DMS114 treated with DMSO at 0.1 percent for 48 hours (cell line): ENCODE data around the gene ERC2.

Experiments
- DNase-seq: peaks from one replicate; lab custom pipeline; 2025; ENCODE audit not compliant: unreplicated experiment; lab: John Stamatoyannopoulos, UW

ERC2 gene

DNA sequence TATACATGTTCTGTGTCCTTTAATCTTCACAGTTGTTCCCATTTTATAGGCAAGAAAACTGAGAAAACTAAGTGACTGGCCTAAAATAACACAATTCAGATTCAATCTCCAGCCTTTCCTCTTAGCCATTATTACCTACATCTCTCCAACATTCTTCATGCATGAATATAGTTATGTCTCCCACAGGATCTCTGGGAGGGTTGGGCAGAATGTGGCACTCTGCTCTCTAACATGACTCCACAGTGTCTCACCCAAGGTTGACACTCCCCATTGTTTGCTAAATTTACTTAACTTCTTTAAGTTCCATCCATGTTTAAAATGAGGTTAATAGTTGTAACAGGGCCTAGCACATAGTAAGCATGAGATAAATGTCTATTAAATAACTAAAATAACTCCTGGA, 276.3 kb downstream of the ERC2 start:
- no peak for DNase-seq

DNA sequence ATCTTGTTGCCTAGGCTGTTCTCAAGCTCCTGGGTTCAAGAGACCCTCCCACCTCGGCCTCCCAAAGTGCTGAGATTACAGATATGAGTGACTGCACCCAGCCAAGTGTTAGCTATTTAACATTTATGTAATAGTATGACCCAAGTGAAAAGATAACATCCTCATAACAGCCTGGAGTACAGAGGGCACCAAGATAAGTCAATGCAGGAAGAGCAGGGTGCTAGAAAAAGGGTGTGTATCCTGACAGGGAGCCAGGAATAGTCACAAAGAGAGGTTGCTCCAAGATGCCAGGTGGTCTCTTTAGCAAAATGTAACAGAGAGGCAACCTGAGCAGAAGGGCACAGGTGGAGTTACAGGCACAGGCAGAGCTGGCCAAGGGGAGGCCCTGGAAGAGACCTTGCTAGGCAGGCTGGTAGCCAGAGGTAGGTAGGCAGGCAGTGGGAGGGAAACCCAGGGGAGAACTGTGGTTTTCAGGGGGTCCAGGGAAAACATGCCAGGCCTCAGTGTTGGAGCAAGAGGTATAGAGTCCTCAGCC, 277.4 kb downstream of the ERC2 start:
- no peak for DNase-seq

DNA sequence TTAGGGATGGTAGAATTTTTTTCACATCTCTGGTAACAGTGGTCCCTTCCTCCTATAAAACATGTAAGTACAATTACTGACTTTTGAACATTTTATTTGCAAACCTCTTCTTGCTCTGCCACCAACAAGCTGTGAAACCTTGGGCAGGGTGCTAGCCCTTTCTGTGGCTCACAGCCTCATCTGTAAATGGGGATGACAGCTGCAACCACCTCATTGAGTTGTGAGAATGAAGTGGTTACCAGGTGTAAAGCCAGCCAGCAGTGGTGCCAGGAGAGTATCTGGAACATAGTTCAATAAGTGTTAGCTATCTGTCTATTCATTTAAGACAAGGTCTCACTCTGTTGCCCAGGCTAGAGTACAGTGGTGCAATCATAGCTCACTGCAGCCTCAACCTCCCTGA, 278.1 kb downstream of the ERC2 start:
- no peak for DNase-seq

DNA sequence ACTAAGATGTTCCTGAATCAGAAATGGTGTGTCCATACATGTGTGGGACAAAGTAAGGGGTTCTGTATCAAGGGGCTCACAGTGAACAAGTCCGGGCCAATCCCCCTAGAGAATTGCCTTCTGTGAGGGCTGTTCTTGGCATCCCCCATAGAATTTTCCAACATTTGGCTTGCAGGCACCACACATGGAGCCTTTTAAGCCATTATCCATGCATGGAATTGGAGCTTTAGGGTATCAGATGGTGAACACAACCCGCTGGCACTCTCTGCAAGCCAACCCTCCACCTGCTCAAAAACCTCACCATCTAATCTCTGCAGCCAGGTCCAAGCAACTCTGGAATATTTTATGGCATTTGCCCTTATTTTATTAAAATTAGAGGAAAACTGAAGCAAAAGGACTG, 278.7 kb downstream of the ERC2 start:
- DNase-seq: no peak

- no peak for DNase-seq
These were observed 280.1 kb downstream of the ERC2 start for GRCh38 chr3:56188201-56188600.

DNA sequence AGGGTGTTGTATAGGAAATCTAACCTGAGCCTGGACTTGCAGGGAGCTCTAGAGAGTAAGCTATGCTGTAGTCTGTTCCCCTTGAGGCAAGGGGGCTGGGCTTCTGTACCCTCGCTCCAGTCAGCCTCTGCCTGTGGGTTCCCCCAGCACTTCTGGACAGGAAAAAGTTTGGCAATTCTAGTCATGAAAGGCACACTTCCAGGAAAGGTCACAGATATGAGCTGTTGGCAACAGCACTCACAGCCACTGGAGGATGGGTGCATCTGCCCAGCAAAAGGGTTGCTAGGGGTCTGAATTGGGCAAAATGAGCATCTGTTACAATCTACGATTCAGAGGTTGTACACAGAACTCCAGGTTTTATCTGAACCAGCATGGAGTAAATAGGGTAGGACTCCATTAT, 281.2 kb downstream of the ERC2 start:
- DNase-seq: no peak

GRCh38 chr3:56185827-56186226, 282.4 kb downstream of the ERC2 start:
- DNase-seq: no peak

DNA sequence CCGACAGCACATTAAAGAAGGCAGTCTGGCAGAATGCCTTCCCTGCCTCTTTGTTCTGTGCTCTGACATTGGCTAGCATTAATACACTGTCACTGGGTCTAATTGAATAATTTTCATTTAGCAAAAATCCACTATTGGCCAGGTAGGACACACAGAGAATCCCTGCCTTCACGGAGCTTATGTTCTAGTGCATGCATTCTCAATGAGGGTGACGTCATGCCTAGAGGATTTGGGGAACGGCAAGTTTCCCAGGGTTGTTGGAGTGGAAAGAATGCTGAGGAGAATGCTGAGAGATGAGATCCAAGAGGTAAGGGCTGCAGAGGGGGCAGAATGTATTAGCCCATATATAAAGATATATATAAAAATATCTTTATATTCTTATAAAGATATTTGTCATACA, 284.7 kb downstream of the ERC2 start:
- DNase-seq: no peak

DNA sequence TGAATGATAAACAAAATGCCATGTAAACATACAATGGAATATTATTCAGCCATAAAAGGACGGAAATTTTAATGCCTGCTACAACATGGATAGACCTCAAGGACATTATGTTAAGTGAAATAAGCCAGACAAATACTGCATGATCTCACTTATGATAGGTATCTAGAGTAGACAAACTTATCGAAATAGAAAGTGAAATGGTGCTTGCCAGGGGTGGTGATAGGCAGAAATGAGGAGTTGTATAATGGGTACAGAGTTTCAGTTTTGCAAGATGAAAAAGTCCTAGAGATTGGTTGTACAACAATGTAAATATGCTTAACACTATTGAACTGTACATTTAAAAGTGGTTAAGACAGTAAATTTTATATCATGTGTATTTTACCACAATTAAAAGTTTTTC, 287.8 kb downstream of the ERC2 start:
- DNase-seq: no peak

GRCh38 chr3:56173601-56174000, 294.7 kb downstream of the ERC2 start:
- no peak for DNase-seq

DNA sequence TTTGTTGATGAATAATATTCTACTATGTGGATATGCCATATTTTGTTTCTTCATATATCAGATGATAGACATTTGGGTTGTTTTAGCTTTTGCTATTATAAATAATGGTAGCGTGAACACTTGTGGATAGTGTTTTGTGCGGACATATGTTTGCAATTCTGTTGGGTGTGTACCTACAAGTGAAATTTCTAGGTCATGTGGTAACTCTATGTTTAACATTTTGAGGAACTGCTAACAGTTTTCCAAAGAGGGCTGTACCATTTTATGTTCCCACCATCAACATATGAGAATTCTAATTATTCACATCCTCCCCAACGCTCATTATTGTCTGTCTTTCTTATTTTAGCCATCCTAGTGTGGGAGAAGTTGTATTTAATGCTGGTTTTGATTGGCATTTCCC, 303.8 kb downstream of the ERC2 start:
- no peak for DNase-seq

- DNase-seq: no peak
These were observed 310.4 kb downstream of the ERC2 start for GRCh38 chr3:56157693-56158362.

GRCh38 chr3:56154297-56154696, 314.0 kb downstream of the ERC2 start:
- DNase-seq: no peak

GRCh38 chr3:56147354-56147753, 320.9 kb downstream of the ERC2 start:
- no peak for DNase-seq

DNA sequence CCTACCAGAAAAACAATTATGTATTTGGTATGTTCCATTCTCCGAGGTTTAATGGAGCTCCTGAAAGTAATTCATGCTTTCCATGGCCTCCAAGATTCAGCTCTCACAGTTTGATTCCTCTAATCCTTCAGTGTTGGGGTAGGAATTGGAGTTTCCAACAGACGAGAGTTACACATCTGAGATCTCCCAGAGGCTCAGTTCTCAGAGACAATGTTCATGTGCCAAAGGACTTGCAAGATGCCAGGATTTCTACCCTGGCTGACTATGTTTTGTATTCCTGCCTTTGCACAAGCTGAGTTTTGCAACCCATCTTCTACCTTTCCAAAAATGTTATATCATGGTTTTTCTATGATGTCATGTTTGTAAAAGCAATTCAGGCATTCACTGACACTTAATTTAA, 322.9 kb downstream of the ERC2 start:
- no peak for DNase-seq

- no peak for DNase-seq
These were observed 323.5 kb downstream of the ERC2 start for GRCh38 chr3:56144805-56145204.

GRCh38 chr3:56137415-56137814, 330.9 kb downstream of the ERC2 start:
- DNase-seq: no peak

- no peak for DNase-seq
These were observed 331.8 kb downstream of the ERC2 start for GRCh38 chr3:56136514-56136913.

- no peak for DNase-seq
These were observed 332.3 kb downstream of the ERC2 start for GRCh38 chr3:56135941-56136340.

- DNase-seq: no peak
These were observed 334.8 kb downstream of the ERC2 start for GRCh38 chr3:56133423-56133822.

DNA sequence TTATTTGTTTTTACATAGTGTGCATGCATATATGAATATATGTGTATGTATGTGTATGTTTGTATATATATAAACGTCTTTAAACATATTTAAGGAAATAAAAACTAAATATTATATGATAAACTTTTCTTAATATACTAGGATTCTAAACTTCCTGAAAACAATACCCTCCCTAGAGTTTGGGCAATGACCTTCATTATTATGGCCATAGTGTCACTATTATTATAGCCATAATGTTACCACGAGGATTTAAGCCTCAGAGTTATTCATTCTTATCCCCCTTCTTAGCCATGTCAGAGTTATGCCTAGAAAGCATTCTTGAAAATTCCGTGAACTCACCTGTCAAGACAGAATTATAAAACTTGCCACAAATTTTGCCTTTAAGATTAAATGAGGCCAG, 335.5 kb downstream of the ERC2 start:
- no peak for DNase-seq

DNA sequence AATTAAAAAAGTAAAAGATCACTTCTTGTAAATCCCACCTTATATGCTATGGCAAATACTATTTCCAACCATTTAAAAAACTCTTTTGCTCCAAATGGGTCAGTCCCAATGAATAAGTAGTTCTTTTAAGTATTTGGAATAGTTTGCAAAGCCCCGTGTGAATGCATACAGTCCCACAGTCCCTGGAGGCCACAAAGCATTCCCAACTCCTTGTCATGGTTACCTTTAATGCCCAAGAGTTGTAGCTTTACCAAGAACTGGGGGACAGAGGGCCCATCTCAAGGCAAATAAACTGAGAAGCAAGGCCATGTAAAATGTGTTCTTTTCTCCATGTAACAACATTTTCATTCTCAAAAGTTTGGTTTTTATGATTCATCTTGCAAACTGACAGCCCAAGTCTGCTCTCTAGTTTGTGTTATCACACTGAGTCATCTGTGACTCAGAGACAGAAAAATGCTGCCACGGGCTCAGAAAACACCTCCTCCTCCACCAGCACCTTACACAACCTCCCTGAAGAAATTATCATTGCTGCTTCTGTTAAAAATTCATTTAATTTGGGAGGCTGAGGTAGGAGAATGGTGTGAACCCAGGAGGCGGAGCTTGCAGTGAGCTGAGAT, 336.2 kb downstream of the ERC2 start:
- no peak for DNase-seq

DNA sequence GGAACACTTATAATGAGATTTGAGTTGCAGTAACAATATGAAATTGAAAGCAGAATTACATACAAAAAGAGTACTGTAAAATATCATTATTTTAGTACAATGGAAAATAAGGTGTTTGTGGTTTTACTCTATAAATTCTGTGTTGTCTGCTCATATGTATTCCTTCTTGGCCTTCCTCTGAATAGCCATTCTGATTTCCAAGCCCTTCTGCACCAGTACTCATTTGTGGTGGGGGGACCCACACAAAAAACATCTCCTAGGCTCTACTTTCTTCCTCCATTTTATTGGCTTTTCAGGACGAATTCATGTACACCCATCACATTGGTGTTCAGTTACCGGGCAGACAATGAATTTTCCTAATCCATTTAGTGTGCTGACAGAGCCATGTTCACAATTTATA, 338.2 kb downstream of the ERC2 start:
- DNase-seq: no peak
